CD14-positive monocyte (primary cell): ENCODE data around the gene FBXO24. TPM values are rescaled to one million over a fixed set of nuclear protein-coding genes. Genes with fewer than 3 reads are reported as not detected.

ENCODE experiments used
- DNase-seq, 3 donors: peaks; one replicate each; pipeline ENCODE4 v3.0.0-alpha.2; 2011 to 2022
- H2AFZ ChIP-seq: 2 replicates; pipeline ENCODE4 v1.6.0; 2012; ENCODE audit warnings: mild to moderate bottlenecking, low read depth, low read length, inconsistent platforms; ENCODE audit not compliant: insufficient read depth, poor library complexity, severe bottlenecking
- H3K27ac ChIP-seq, 2 donors: 1 replicate in 1 of 2; 2 replicates in 1 of 2; pipeline ENCODE4 v1.5.1; 2012 to 2013; ENCODE audit warnings: low read length in 2 of 2, control low read depth in 1 of 2, inconsistent platforms in 1 of 2, low read depth in 1 of 2, mild to moderate bottlenecking in 1 of 2
- H3K27me3 ChIP-seq, 2 donors: one replicate each; pipeline versions ENCODE4 v1.6.0 to v1.6.1; 2011 to 2013; ENCODE audit warnings: low read length in 2 of 2; ENCODE audit not compliant: control insufficient read depth in 2 of 2, insufficient read depth in 2 of 2
- H3K36me3 ChIP-seq, 2 donors: replicated peaks in 1 of 2; 1 replicate in 1 of 2; 2 replicates in 1 of 2; pipeline versions ENCODE4 v1.5.1 to v1.6.1; 2012 to 2013; ENCODE audit warnings: low read length in 2 of 2, control low read depth in 1 of 2, inconsistent platforms in 1 of 2, mild to moderate bottlenecking in 1 of 2; ENCODE audit not compliant: insufficient read depth in 2 of 2, control insufficient read depth in 1 of 2
- H3K4me1 ChIP-seq, 2 donors: 1 replicate in 1 of 2; 2 replicates in 1 of 2; pipeline versions ENCODE4 v1.5.1 to v1.6.1; 2012 to 2013; ENCODE audit warnings: low read length in 2 of 2, control low read depth in 1 of 2, inconsistent platforms in 1 of 2, mild to moderate bottlenecking in 1 of 2, moderate library complexity in 1 of 2; ENCODE audit not compliant: insufficient read depth in 2 of 2, control insufficient read depth in 1 of 2
- H3K4me2 ChIP-seq: replicated peaks from 2 replicates; pipeline ENCODE3; 2012; ENCODE audit warnings: low read length, moderate library complexity, mild to moderate bottlenecking; ENCODE audit not compliant: poor library complexity, severe bottlenecking; ENCODE audit errors: extremely low read depth
- H3K4me3 ChIP-seq, 3 experiments: fragments of 200-600 bp in 1 of 3; sonication (generic) in 1 of 3; replicated peaks in 1 of 3; 1 replicate in 2 of 3; 2 replicates in 1 of 3; pipeline ENCODE4 v1.5.1; 2011 to 2013; ENCODE audit warnings: low read length in 3 of 3, mild to moderate bottlenecking in 3 of 3, control low read depth in 2 of 3, low read depth in 2 of 3, inconsistent platforms in 1 of 3, moderate library complexity in 1 of 3
- H3K79me2 ChIP-seq: 2 replicates; pipeline ENCODE4 v1.6.0; 2012; ENCODE audit warnings: mild to moderate bottlenecking, control low read depth, inconsistent platforms, low read length, moderate library complexity; ENCODE audit not compliant: insufficient read depth
- H3K9ac ChIP-seq: 2 replicates; pipeline ENCODE4 v1.6.0; 2017; ENCODE audit warnings: low read length, mild to moderate bottlenecking; ENCODE audit not compliant: insufficient read depth, poor library complexity, severe bottlenecking
- H3K9me3 ChIP-seq, 2 donors: replicated peaks in 1 of 2; 1 replicate in 1 of 2; 2 replicates in 1 of 2; pipeline versions ENCODE4 v1.5.1 to v1.6.1; 2012 to 2013; ENCODE audit warnings: low read length in 2 of 2, control low read depth in 1 of 2; ENCODE audit not compliant: control insufficient read depth in 1 of 2, insufficient read depth in 1 of 2
- H4K20me1 ChIP-seq: 2 replicates; pipeline ENCODE4 v1.6.0; 2012; ENCODE audit warnings: mild to moderate bottlenecking, low read length, control low read depth, moderate library complexity; ENCODE audit not compliant: insufficient read depth
- H3K27ac Mint-ChIP-seq, 7 donors: one replicate each; pipeline ENCODE4 v1.8.0; 2020; ENCODE audit warnings: mild to moderate bottlenecking in 7 of 7, mixed read lengths in 7 of 7, moderate library complexity in 6 of 7, inconsistent platforms in 2 of 7
- H3K27me3 Mint-ChIP-seq, 3 donors: one replicate each; pipeline ENCODE4 v1.8.0; 2021 to 2022; ENCODE audit warnings: low read depth in 3 of 3, mild to moderate bottlenecking in 3 of 3, mixed read lengths in 3 of 3, moderate library complexity in 3 of 3, inconsistent platforms in 1 of 3
- H3K36me3 Mint-ChIP-seq, 2 donors: one replicate each; pipeline ENCODE4 v1.8.0; 2020; ENCODE audit warnings: mixed read lengths in 2 of 2, inconsistent platforms in 1 of 2, mild to moderate bottlenecking in 1 of 2
- H3K4me1 Mint-ChIP-seq: one replicate; pipeline ENCODE4 v1.8.0; 2020; ENCODE audit warnings: mild to moderate bottlenecking, mixed read lengths
- H3K4me3 Mint-ChIP-seq, 2 donors: one replicate each; pipeline ENCODE4 v1.8.0; 2020; ENCODE audit warnings: mild to moderate bottlenecking in 2 of 2, mixed read lengths in 2 of 2, moderate library complexity in 1 of 2
- H3K9me3 Mint-ChIP-seq, 7 donors: one replicate each; pipeline ENCODE4 v1.8.0; 2020 to 2022; ENCODE audit warnings: mixed read lengths in 7 of 7, mild to moderate bottlenecking in 6 of 7, moderate library complexity in 6 of 7, inconsistent platforms in 2 of 7
- CTCF ChIP-seq: fragments of 200-600 bp; IDR thresholded peaks from one replicate; pipeline ENCODE4 v1.8.0; 2022; ENCODE audit warnings: antibody characterized with exemption, mild to moderate bottlenecking
- WGBS: methylation state at CpG from one replicate; pipeline ENCODE4 v1.1.5; 2013; ENCODE audit warnings: missing lambda C conversion rate; ENCODE audit not compliant: insufficient coverage; 5-methylcytosine and 5-hydroxymethylcytosine counted together
- intact Hi-C, 2 donors: fragments of 100-400 bp; cut with micrococcal nuclease; formaldehyde crosslinking; loops; one replicate each; pipeline versions ENCODE4 v1.15.0 to v1.15.1; 2023
- polyA plus RNA-seq, 3 donors: library from polyadenylated mRNA; depleted of rRNA in 1 of 3; unstranded in 2 of 3; stranded (reverse) in 1 of 3; fragments of 300-500 nt in 2 of 3; fragments of >200 nt in 1 of 3; fragmentation: Illumina TruSeq in 2 of 3; gene quantifications; 1 replicate in 2 of 3; 2 replicates in 1 of 3; pipeline ENCODE4 v1.2.3, GENCODE V29; 2012 to 2021

Gene FBXO24
- polyA plus RNA-seq, 3 donors, result 0.42 to 1.2 (median 0.69) TPM

DNA sequence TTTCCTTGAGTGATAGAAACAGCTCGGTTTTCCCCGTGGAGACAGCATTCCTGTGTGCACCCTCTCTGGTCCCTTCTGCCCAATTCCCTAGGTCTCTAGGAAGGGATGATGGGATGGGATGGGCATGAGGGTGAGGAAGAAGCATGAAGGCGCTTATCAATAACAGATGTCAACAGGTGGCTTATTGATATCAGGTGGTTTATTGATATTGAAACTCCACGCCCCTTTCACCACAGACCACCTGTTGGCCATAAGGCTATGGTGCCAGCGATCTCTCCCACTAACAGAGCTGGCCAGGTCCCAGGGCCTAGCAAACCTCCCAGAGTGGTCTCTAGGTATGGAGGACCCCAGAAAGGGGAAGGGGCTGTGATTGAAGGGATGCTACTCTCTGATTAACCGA, 34.1 kb downstream of the FBXO24 start:
- no peaks in the 10 kb centered on the region for H4K20me1 ChIP-seq
- no peaks in the 10 kb centered on the region for H3K79me2 ChIP-seq
- H3K4me3 Mint-ChIP-seq, result no peak overlapping the region
- peaks cover 0 to 3% (median 0%) of the 10 kb centered on the region in 7 donors for H3K9me3 Mint-ChIP-seq
- no peak for TF ChIP-seq CTCF
- H3K4me1 ChIP-seq, result no peaks in the 10 kb centered on the region
- H3K9ac ChIP-seq, result no peak overlapping the region
- no peak overlapping the region for H2AFZ ChIP-seq
- H3K9me3 ChIP-seq, result no peaks in the 10 kb centered on the region
- no peak overlapping the region for H3K4me3 ChIP-seq
- peaks cover 3% of the 10 kb centered on the region for H3K4me1 Mint-ChIP-seq
- no peak overlapping the region for H3K4me2 ChIP-seq
- H3K27ac Mint-ChIP-seq, result no peak overlapping the region
- intact Hi-C loops, result no loop called here
- peaks cover 0 to 12% (median 5%) of the 10 kb centered on the region in 3 donors for H3K27me3 Mint-ChIP-seq
- 90% methylated on average over 1 of the region's 6 CpGs for WGBS
- H3K36me3 Mint-ChIP-seq, result peaks cover 8 to 18% of the 10 kb centered on the region in 2 donors
- H3K36me3 ChIP-seq, result no peaks in the 10 kb centered on the region
- DNase-seq, result no peak
- H3K27ac ChIP-seq, result no peak overlapping the region
- H3K27me3 ChIP-seq, result no peaks in the 10 kb centered on the region

DNA sequence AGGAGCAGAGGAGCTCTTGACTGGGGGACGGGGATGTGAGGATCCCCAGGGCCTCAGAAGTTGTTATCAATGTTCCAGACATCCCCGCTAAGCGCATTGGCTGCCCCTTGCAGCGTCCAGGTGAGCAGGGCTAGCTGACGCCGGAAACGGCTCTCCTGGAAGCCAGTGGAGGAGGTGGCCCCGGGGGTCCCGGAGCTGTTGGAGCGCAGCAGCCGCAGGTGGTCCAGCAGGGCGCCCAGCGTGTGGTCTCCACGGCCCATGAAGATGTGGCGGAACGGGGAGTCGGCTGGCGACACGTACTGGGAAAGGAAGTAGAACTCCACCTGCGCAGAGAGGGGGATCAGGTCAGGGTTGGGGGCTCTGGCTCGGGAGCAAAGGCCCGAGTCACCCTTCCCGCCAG, 34.7 kb downstream of the FBXO24 start:
- H3K27me3 ChIP-seq, result peaks cover 0 to 2% of the 10 kb centered on the region in 2 donors
- peaks cover 4% of the 10 kb centered on the region for H3K4me1 Mint-ChIP-seq
- TF ChIP-seq CTCF, result no peak
- no peak for DNase-seq
- no peak overlapping the region for H3K4me2 ChIP-seq
- no peak overlapping the region for H3K27ac ChIP-seq
- no peaks in the 10 kb centered on the region for H4K20me1 ChIP-seq
- H3K27me3 Mint-ChIP-seq, result peaks cover 4 to 17% (median 8%) of the 10 kb centered on the region in 3 donors
- H3K79me2 ChIP-seq, result no peaks in the 10 kb centered on the region
- H3K9ac ChIP-seq, result no peak overlapping the region
- peaks cover 6 to 13% of the 10 kb centered on the region in 2 donors for H3K36me3 Mint-ChIP-seq
- no peak overlapping the region for H3K27ac Mint-ChIP-seq
- WGBS, result 93% methylated on average over 23 of the region's 23 CpGs
- no peak overlapping the region for H3K4me3 ChIP-seq
- intact Hi-C loops, result no loop called here
- no peak overlapping the region for H3K4me3 Mint-ChIP-seq
- H3K9me3 Mint-ChIP-seq, result peaks cover 0 to 3% (median 0%) of the 10 kb centered on the region in 7 donors
- H3K36me3 ChIP-seq, result no peaks in the 10 kb centered on the region
- no peak overlapping the region for H2AFZ ChIP-seq
- no peaks in the 10 kb centered on the region for H3K9me3 ChIP-seq
- no peaks in the 10 kb centered on the region for H3K4me1 ChIP-seq
